Neural cell (in vitro differentiated cells): ENCODE results near the gene MICU1.

ENCODE experiments used
- EP300 ChIP-seq: fragments of 450-650 bp; conservative IDR thresholded peaks from 2 replicates; pipeline ENCODE4 v1.6.1; 2014; ENCODE audit warnings: antibody characterized with exemption, mild to moderate bottlenecking, moderate library complexity; ENCODE audit not compliant: poor library complexity, severe bottlenecking
- EZH2 ChIP-seq: fragments of 200-600, 300-800 bp; shearing (Covaris generic), sonication (generic); IDR thresholded peaks from 2 replicates; pipeline ENCODE4 v1.6.1; 2014; ENCODE audit warnings: antibody characterized with exemption, low read length, borderline replicate concordance, mild to moderate bottlenecking; ENCODE audit not compliant: insufficient read depth, poor library complexity, severe bottlenecking
- MXI1 ChIP-seq: fragments of 450-650 bp; conservative IDR thresholded peaks from 2 replicates; pipeline ENCODE4 v1.6.1; 2014; ENCODE audit warnings: antibody characterized with exemption, mild to moderate bottlenecking; ENCODE audit not compliant: poor library complexity, severe bottlenecking
- POLR2AphosphoS5 ChIP-seq: IDR thresholded peaks from 2 replicates; pipeline ENCODE4 v1.6.1; 2012
- RAD21 ChIP-seq: fragments of 450-650 bp; conservative IDR thresholded peaks from 2 replicates; pipeline ENCODE4 v1.6.1; 2014; ENCODE audit warnings: antibody characterized with exemption, mild to moderate bottlenecking, moderate library complexity
- SMC3 ChIP-seq: fragments of 450-650 bp; conservative IDR thresholded peaks from 2 replicates; pipeline ENCODE4 v1.6.1; 2014; ENCODE audit warnings: antibody characterized with exemption, mild to moderate bottlenecking, moderate library complexity; ENCODE audit not compliant: poor library complexity
- TF ChIP-seq, protein P1 (sequence below): fragments of 450-650 bp; IDR thresholded peaks from 2 replicates; pipeline ENCODE4 v1.5.1; 2014; ENCODE audit warnings: antibody characterized with exemption, mild to moderate bottlenecking, moderate library complexity; ENCODE audit not compliant: poor library complexity, severe bottlenecking
- TF ChIP-seq, protein P2 (sequence below): IDR thresholded peaks from 2 replicates; pipeline ENCODE4 v1.6.1; 2012; ENCODE audit warnings: borderline replicate concordance

DNA sequence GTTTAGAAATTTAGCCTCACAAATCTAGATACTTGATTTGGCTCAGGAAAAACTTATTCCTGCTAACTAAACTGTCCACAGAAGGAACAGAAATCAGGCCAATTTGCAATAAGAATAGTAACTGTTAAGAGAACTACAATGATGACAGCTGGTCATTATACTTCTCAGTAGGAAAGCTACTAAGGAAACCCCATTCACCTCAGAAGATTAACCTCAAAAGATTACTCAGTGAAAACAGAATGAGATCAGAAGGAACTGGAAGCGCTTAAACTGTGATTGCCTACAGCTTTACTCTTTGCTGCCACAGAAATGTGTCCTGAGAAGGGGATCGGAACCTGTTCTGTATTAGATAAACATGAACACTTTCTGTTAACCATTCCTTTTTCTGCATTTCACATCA lies 246.8 kb downstream of the MICU1 start:
- TF ChIP-seq MXI1, result no peak
- TF ChIP-seq, protein P1, sequence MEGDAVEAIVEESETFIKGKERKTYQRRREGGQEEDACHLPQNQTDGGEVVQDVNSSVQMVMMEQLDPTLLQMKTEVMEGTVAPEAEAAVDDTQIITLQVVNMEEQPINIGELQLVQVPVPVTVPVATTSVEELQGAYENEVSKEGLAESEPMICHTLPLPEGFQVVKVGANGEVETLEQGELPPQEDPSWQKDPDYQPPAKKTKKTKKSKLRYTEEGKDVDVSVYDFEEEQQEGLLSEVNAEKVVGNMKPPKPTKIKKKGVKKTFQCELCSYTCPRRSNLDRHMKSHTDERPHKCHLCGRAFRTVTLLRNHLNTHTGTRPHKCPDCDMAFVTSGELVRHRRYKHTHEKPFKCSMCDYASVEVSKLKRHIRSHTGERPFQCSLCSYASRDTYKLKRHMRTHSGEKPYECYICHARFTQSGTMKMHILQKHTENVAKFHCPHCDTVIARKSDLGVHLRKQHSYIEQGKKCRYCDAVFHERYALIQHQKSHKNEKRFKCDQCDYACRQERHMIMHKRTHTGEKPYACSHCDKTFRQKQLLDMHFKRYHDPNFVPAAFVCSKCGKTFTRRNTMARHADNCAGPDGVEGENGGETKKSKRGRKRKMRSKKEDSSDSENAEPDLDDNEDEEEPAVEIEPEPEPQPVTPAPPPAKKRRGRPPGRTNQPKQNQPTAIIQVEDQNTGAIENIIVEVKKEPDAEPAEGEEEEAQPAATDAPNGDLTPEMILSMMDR, result no peak
- TF ChIP-seq POLR2AphosphoS5, result no peak
- no peak for TF ChIP-seq SMC3
- no peak for TF ChIP-seq EP300
- no peak for TF ChIP-seq EZH2
- TF ChIP-seq RAD21, result no peak
- TF ChIP-seq, protein P2, sequence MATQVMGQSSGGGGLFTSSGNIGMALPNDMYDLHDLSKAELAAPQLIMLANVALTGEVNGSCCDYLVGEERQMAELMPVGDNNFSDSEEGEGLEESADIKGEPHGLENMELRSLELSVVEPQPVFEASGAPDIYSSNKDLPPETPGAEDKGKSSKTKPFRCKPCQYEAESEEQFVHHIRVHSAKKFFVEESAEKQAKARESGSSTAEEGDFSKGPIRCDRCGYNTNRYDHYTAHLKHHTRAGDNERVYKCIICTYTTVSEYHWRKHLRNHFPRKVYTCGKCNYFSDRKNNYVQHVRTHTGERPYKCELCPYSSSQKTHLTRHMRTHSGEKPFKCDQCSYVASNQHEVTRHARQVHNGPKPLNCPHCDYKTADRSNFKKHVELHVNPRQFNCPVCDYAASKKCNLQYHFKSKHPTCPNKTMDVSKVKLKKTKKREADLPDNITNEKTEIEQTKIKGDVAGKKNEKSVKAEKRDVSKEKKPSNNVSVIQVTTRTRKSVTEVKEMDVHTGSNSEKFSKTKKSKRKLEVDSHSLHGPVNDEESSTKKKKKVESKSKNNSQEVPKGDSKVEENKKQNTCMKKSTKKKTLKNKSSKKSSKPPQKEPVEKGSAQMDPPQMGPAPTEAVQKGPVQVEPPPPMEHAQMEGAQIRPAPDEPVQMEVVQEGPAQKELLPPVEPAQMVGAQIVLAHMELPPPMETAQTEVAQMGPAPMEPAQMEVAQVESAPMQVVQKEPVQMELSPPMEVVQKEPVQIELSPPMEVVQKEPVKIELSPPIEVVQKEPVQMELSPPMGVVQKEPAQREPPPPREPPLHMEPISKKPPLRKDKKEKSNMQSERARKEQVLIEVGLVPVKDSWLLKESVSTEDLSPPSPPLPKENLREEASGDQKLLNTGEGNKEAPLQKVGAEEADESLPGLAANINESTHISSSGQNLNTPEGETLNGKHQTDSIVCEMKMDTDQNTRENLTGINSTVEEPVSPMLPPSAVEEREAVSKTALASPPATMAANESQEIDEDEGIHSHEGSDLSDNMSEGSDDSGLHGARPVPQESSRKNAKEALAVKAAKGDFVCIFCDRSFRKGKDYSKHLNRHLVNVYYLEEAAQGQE, result no peak
